ENCODE measurements around the gene PIK3C2A.

GRCh38 chr11:17224727-17225126 is 16.9 kb upstream of the PIK3C2A start:
- TF ChIP-seq POLR2AphosphoS5 (IDR thresholded peaks at IDR 0.05; ENCODE audit: borderline replicate concordance, low read depth, low read length) (no peak), EZH2 (IDR thresholded peaks at IDR 0.05) (no peak), FOXP2 (optimal IDR thresholded peaks at IDR 0.05; ENCODE audit: control extremely low read depth, extremely low read length, insufficient read depth) (no peak)
